HepG2 (cell line): Measurements from ENCODE around the gene TESK1. TPM values are rescaled to one million over a fixed set of nuclear protein-coding genes. Genes with fewer than 3 reads are reported as not detected.

ENCODE experiments used
- ATF7-NPFF ChIP-seq: sonication (generic); formaldehyde crosslinking; IDR thresholded peaks from 2 replicates; pipeline ENCODE4 v1.8.1; 2023; ENCODE audit warnings: mild to moderate bottlenecking, low read depth, missing genetic modification reagents, moderate library complexity
- CBX2 ChIP-seq, 2 experiments: fragments of 200-600 bp in 1 of 2; sonication (generic); formaldehyde crosslinking in 1 of 2; IDR thresholded peaks; 2 replicates each; pipeline versions ENCODE4 v1.7.0 to v1.8.1; 2018 to 2022; ENCODE audit warnings: low read depth in 2 of 2, low read length in 1 of 2, mild to moderate bottlenecking in 1 of 2, missing genetic modification reagents in 1 of 2
- HDAC2 ChIP-seq: sonication (generic); formaldehyde crosslinking; IDR thresholded peaks from 2 replicates; pipeline ENCODE4 v1.4.0; 2020; ENCODE audit warnings: missing genetic modification reagents
- IRF2 ChIP-seq: IDR thresholded peaks from 2 replicates; pipeline ENCODE4 v1.6.1; 2018; ENCODE audit warnings: missing genetic modification reagents, missing compliant biosample characterization
- KLF11 ChIP-seq: IDR thresholded peaks from 2 replicates; pipeline ENCODE4 v1.6.1; 2016; ENCODE audit warnings: missing compliant biosample characterization
- NKX3-1 ChIP-seq: sonication (generic); formaldehyde crosslinking; IDR thresholded peaks from 2 replicates; pipeline ENCODE4 v1.5.0; 2020; ENCODE audit warnings: missing genetic modification reagents
- NR3C1 ChIP-seq: sonication (generic); formaldehyde crosslinking; IDR thresholded peaks from 2 replicates; pipeline ENCODE4 v1.4.0; 2020; ENCODE audit warnings: missing genetic modification reagents
- U2AF1 ChIP-seq: fragments of 200-400 bp; formaldehyde crosslinking; optimal IDR thresholded peaks from 2 replicates; pipeline ENCODE3; 2017; ENCODE audit warnings: mild to moderate bottlenecking, low read depth, low read length
- ZBTB7A ChIP-seq: sonication (generic); formaldehyde crosslinking; IDR thresholded peaks from 2 replicates; pipeline ENCODE4 v1.8.0; 2022; ENCODE audit warnings: mild to moderate bottlenecking, missing genetic modification reagents
- ZNF839 ChIP-seq: sonication (generic); formaldehyde crosslinking; IDR thresholded peaks from 2 replicates; pipeline ENCODE4 v1.4.0; 2020; ENCODE audit warnings: missing genetic modification reagents, mild to moderate bottlenecking, borderline replicate concordance
- polyA plus RNA-seq, 8 experiments: library from polyadenylated mRNA; depleted of rRNA in 3 of 8; stranded (reverse) in 7 of 8; unstranded in 1 of 8; fragments of >200 nt; fragmentation: Illumina TruSeq in 4 of 8; extraction: Trizol in 4 of 8; gene quantifications; 2 replicates each; pipeline versions ENCODE4 v1.2.1 to v1.2.3, GENCODE V29; 2011 to 2016; ENCODE audit warnings: low read depth in 4 of 8, missing spikeins in 1 of 8, mixed read lengths in 1 of 8; ENCODE audit not compliant: insufficient read depth in 1 of 8
- total RNA-seq, 5 experiments: library from RNA; depleted of rRNA; stranded (reverse); fragments of >200 nt; fragmentation: Illumina TruSeq; extraction: Trizol; gene quantifications; 2 replicates each; pipeline ENCODE4 v1.2.3, GENCODE V29; 2016; ENCODE audit warnings: low read depth in 1 of 5
- TF ChIP-seq, protein P1 (sequence below): sonication (generic); formaldehyde crosslinking; IDR thresholded peaks from 2 replicates; pipeline ENCODE4 v1.5.0; 2020; ENCODE audit warnings: mild to moderate bottlenecking, missing genetic modification reagents, borderline replicate concordance
- TF ChIP-seq, protein P2 (sequence below): sonication (generic); formaldehyde crosslinking; IDR thresholded peaks from 2 replicates; pipeline ENCODE4 v1.5.0; 2020; ENCODE audit warnings: mild to moderate bottlenecking, missing genetic modification reagents, borderline replicate concordance
- TF ChIP-seq, protein P3 (sequence below): sonication (generic); formaldehyde crosslinking; IDR thresholded peaks from 2 replicates; pipeline ENCODE4 v1.8.0; 2022; ENCODE audit warnings: missing genetic modification reagents, mild to moderate bottlenecking, borderline replicate concordance

The TESK1 gene
- total and polyA plus RNA-seq, 2 of the 13 experiments (the other 11 are each of a cell fraction or from before 2014, with no cell fraction given): 7.3 to 13.6 TPM

DNA sequence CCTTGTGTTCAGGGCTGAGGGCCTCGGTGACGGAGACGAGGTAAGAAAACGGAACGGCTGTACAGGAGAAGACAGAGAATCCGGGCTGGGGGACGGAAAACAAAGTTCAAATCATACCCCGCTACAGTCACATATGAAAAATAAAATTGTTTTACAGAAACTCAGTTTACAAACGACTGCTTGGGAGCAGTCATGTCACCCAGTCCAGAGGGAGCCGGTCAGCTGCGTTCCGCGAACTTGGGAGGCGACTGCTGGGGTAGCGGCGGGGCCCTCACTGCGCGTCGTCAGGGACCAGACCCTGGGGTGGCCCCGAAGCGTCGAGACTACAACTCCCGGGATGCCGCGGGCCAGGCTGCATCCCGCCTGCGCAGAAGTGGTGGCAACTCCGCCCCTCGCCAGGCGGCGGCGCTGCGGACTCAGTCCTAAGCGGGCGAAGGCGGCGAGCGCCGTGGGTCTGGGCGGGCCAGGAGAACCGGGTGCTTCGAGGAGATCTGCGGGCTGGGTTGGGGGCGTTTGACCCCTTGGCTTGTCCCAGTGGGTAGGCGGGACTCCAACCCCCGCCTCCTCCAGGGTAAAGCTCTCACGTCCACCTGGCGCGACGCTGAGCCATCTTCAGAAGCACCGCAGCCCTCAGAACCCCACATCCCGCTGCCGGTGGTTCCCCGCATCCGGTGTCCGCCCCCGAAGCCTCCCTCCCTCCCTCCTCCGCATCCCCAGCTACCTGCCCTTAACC is 41.6 kb downstream of the TESK1 start (continued):
- TF ChIP-seq, protein P1, sequence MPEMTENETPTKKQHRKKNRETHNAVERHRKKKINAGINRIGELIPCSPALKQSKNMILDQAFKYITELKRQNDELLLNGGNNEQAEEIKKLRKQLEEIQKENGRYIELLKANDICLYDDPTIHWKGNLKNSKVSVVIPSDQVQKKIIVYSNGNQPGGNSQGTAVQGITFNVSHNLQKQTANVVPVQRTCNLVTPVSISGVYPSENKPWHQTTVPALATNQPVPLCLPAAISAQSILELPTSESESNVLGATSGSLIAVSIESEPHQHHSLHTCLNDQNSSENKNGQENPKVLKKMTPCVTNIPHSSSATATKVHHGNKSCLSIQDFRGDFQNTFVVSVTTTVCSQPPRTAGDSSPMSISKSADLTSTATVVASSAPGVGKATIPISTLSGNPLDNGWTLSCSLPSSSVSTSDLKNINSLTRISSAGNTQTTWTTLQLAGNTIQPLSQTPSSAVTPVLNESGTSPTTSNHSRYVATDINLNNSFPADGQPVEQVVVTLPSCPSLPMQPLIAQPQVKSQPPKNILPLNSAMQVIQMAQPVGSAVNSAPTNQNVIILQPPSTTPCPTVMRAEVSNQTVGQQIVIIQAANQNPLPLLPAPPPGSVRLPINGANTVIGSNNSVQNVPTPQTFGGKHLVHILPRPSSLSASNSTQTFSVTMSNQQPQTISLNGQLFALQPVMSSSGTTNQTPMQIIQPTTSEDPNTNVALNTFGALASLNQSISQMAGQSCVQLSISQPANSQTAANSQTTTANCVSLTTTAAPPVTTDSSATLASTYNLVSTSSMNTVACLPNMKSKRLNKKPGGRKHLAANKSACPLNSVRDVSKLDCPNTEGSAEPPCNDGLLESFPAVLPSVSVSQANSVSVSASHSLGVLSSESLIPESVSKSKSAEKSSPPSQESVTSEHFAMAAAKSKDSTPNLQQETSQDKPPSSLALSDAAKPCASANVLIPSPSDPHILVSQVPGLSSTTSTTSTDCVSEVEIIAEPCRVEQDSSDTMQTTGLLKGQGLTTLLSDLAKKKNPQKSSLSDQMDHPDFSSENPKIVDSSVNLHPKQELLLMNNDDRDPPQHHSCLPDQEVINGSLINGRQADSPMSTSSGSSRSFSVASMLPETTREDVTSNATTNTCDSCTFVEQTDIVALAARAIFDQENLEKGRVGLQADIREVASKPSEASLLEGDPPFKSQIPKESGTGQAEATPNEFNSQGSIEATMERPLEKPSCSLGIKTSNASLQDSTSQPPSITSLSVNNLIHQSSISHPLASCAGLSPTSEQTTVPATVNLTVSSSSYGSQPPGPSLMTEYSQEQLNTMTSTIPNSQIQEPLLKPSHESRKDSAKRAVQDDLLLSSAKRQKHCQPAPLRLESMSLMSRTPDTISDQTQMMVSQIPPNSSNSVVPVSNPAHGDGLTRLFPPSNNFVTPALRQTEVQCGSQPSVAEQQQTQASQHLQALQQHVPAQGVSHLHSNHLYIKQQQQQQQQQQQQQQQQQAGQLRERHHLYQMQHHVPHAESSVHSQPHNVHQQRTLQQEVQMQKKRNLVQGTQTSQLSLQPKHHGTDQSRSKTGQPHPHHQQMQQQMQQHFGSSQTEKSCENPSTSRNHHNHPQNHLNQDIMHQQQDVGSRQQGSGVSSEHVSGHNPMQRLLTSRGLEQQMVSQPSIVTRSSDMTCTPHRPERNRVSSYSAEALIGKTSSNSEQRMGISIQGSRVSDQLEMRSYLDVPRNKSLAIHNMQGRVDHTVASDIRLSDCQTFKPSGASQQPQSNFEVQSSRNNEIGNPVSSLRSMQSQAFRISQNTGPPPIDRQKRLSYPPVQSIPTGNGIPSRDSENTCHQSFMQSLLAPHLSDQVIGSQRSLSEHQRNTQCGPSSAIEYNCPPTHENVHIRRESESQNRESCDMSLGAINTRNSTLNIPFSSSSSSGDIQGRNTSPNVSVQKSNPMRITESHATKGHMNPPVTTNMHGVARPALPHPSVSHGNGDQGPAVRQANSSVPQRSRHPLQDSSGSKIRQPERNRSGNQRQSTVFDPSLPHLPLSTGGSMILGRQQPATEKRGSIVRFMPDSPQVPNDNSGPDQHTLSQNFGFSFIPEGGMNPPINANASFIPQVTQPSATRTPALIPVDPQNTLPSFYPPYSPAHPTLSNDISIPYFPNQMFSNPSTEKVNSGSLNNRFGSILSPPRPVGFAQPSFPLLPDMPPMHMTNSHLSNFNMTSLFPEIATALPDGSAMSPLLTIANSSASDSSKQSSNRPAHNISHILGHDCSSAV (CRISPR knock-in tag): no peak
- TF ChIP-seq KLF11 (CRISPR knock-in tag) (0 out of 2 replicates have a peak, but pooled peaks have one; percentile 26), ATF7-NPFF (peak; percentile 79; the same call in 1 of the 2 replicates), ZNF839 (no peak), ZBTB7A (no peak), NR3C1 (CRISPR knock-in tag) (no peak), U2AF1 (no peak), NKX3-1 (no peak), CBX2 (IDR thresholded peaks at IDR 0.05; ENCODE audit: low read depth, low read length) (no peak), CBX2 (CRISPR knock-in tag; IDR thresholded peaks at IDR 0.05; ENCODE audit: low read depth) (0 out of 2 replicates have a peak, but pooled peaks have one; percentile 32), HDAC2 (peak; percentile 57), IRF2 (peak; percentile 91)
- TF ChIP-seq, protein P2, sequence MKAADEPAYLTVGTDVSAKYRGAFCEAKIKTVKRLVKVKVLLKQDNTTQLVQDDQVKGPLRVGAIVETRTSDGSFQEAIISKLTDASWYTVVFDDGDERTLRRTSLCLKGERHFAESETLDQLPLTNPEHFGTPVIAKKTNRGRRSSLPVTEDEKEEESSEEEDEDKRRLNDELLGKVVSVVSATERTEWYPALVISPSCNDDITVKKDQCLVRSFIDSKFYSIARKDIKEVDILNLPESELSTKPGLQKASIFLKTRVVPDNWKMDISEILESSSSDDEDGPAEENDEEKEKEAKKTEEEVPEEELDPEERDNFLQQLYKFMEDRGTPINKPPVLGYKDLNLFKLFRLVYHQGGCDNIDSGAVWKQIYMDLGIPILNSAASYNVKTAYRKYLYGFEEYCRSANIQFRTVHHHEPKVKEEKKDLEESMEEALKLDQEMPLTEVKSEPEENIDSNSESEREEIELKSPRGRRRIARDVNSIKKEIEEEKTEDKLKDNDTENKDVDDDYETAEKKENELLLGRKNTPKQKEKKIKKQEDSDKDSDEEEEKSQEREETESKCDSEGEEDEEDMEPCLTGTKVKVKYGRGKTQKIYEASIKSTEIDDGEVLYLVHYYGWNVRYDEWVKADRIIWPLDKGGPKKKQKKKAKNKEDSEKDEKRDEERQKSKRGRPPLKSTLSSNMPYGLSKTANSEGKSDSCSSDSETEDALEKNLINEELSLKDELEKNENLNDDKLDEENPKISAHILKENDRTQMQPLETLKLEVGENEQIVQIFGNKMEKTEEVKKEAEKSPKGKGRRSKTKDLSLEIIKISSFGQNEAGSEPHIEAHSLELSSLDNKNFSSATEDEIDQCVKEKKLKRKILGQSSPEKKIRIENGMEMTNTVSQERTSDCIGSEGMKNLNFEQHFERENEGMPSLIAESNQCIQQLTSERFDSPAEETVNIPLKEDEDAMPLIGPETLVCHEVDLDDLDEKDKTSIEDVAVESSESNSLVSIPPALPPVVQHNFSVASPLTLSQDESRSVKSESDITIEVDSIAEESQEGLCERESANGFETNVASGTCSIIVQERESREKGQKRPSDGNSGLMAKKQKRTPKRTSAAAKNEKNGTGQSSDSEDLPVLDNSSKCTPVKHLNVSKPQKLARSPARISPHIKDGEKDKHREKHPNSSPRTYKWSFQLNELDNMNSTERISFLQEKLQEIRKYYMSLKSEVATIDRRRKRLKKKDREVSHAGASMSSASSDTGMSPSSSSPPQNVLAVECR (CRISPR knock-in tag): peak; percentile 84
- TF ChIP-seq, protein P3, sequence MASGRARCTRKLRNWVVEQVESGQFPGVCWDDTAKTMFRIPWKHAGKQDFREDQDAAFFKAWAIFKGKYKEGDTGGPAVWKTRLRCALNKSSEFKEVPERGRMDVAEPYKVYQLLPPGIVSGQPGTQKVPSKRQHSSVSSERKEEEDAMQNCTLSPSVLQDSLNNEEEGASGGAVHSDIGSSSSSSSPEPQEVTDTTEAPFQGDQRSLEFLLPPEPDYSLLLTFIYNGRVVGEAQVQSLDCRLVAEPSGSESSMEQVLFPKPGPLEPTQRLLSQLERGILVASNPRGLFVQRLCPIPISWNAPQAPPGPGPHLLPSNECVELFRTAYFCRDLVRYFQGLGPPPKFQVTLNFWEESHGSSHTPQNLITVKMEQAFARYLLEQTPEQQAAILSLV (CRISPR knock-in tag): peak; percentile 36; the same call in 1 of the 2 replicates
